Ovary (tissue), 9 donors: ENCODE results near the gene HYDIN. TPM values are rescaled to one million over a fixed set of nuclear protein-coding genes. Genes with fewer than 3 reads are reported as not detected.

Source experiments
- DNase-seq, 5 donors: peaks; one replicate each; pipeline ENCODE4 v3.0.0-alpha.2; 2019 to 2020
- H3K27ac ChIP-seq, 2 donors: fragments of 200-600 bp; one replicate each; pipeline versions ENCODE4 v1.5.1 to v1.8.0; 2019 to 2022
- H3K27me3 ChIP-seq: fragments of 200-600 bp; one replicate; pipeline ENCODE4 v1.8.0; 2022
- H3K36me3 ChIP-seq: fragments of 200-600 bp; sonication (generic); one replicate; pipeline ENCODE4 v1.5.1; 2019
- H3K4me1 ChIP-seq: one replicate; pipeline ENCODE4 v1.8.1; 2013; ENCODE audit warnings: mild to moderate bottlenecking, moderate library complexity; ENCODE audit not compliant: insufficient read depth
- H3K4me3 ChIP-seq: fragments of 200-600 bp; sonication (generic); one replicate; pipeline ENCODE4 v1.5.1; 2017
- H3K9me3 ChIP-seq, 2 donors: fragments of 200-600 bp in 1 of 2; sonication (generic) in 1 of 2; one replicate each; pipeline versions ENCODE4 v1.5.1 to v1.8.1; 2013 to 2019; ENCODE audit warnings: mild to moderate bottlenecking in 1 of 2, moderate library complexity in 1 of 2
- EP300 ChIP-seq: sonication (generic); formaldehyde crosslinking; IDR thresholded peaks from one replicate; pipeline ENCODE4 v1.6.1; 2017; ENCODE audit warnings: antibody characterized with exemption
- POLR2A ChIP-seq: fragments of 450-650 bp; IDR thresholded peaks from one replicate; pipeline ENCODE4 v1.6.1; 2017; ENCODE audit warnings: antibody characterized with exemption, mild to moderate bottlenecking, moderate library complexity
- WGBS, 3 donors: extraction: QIAGEN DNeasy Blood & Tissue Kit in 1 of 3; methylation state at CpG; one replicate each; pipeline versions ENCODE4 v1.1.5 to v1.1.7; 2013 to 2017; 5-methylcytosine and 5-hydroxymethylcytosine counted together
- intact Hi-C, 4 donors: fragments of 100-400 bp; cut with DNase I; formaldehyde crosslinking; loops; one replicate each; pipeline versions ENCODE4 v1.11.0 to v1.15.1; 2022 to 2023
- polyA plus RNA-seq, 2 donors: library from polyadenylated mRNA; stranded (reverse); fragments of 200-250 nt in 1 of 2; fragments of 350-450 nt in 1 of 2; fragmentation: Illumina TruSeq in 1 of 2; extraction: RNeasy Lipid Tissue Mini Kit (QIAGEN cat#74804) in 1 of 2; gene quantifications; one replicate each; pipeline ENCODE4 v1.2.3, GENCODE V29; 2013 to 2014
- total RNA-seq, 7 donors: library from RNA; depleted of rRNA in 2 of 7; stranded (reverse); fragments of >200 nt in 2 of 7; fragmentation: NEBNext Ultra II Directional in 3 of 7; extraction: Animal tissue kit (Norgen Biotek cat#: 25700) in 3 of 7; gene quantifications; one replicate each; pipeline versions ENCODE4 v1.1.0 to v1.2.4, GENCODE V29; 2016 to 2023
- TF ChIP-seq, protein P1 (sequence below), 3 donors: fragments of 450-650 bp in 2 of 3; fragments of 200-600 bp in 1 of 3; IDR thresholded peaks; one replicate each; pipeline versions ENCODE4 v1.5.1 to v1.8.0; 2016 to 2022; ENCODE audit warnings: antibody characterized with exemption in 3 of 3, mild to moderate bottlenecking in 1 of 3
- donor health status: DM: no; HTN: no; CAD: no; lungs with moderate emphysema.
- donor health status: DM: no; HTN: no; CAD: no.
- donor health status: Bipolar disorder and iron deficiency.
- donor health status: DM: yes; HTN: yes; CAD: no.
- donor health status: DM: no; HTN: no; CAD: no.
- donor health status: DM: yes; HTN: yes; CAD: no.

The HYDIN gene
- total and polyA plus RNA-seq, 9 donors, result 0.39 to 59.4 (median 4.4) TPM

DNA sequence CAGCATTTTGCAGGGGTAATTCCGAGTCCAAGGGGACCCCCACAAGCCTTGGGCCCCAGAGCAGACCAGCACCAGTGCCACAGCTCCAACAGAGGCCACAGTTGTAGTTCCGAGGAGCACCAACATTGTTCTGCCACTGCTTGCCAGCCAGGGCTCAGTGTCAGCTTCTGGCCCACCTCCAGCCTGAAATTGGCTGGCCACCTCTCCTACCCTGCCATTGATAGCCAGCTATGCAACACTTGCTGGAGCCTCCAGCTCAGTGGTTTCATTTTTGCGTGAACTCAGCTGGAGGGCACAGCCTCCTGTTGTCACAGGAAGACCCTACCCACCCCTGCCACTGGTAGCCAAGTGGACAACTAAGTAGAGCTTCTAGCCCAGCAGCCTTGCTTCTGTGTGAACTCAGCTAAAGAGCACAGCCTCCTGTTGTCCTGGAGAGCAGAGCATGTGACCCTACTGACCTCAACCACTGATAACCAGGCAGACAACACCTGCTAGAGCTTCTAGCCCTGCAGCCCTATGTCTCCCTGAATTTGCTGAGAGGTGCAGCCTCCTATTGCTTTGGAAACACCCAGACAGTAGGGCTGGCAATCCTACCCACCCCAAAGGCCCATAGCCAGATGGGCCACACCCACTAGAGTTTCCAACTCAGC is 24.9 kb downstream of the HYDIN start:
- H3K9me3 ChIP-seq, result no peaks in the 10 kb centered on the region
- H3K36me3 ChIP-seq, result no peaks in the 10 kb centered on the region
- H3K4me3 ChIP-seq, result no peak overlapping the region
- H3K27me3 ChIP-seq, result no peaks in the 10 kb centered on the region
- intact Hi-C loops, result no loop called here
- WGBS, 3 donors, result 70 to 76% (median 74%) methylated on average over 3 of the region's 3 CpGs
- no peak for TF ChIP-seq POLR2A
- TF ChIP-seq, protein P1, sequence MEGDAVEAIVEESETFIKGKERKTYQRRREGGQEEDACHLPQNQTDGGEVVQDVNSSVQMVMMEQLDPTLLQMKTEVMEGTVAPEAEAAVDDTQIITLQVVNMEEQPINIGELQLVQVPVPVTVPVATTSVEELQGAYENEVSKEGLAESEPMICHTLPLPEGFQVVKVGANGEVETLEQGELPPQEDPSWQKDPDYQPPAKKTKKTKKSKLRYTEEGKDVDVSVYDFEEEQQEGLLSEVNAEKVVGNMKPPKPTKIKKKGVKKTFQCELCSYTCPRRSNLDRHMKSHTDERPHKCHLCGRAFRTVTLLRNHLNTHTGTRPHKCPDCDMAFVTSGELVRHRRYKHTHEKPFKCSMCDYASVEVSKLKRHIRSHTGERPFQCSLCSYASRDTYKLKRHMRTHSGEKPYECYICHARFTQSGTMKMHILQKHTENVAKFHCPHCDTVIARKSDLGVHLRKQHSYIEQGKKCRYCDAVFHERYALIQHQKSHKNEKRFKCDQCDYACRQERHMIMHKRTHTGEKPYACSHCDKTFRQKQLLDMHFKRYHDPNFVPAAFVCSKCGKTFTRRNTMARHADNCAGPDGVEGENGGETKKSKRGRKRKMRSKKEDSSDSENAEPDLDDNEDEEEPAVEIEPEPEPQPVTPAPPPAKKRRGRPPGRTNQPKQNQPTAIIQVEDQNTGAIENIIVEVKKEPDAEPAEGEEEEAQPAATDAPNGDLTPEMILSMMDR (IDR thresholded peaks at IDR 0.05), result no peak
- no peak for TF ChIP-seq EP300
- DNase-seq, result no peak
- H3K27ac ChIP-seq, result no peak overlapping the region
- H3K4me1 ChIP-seq, result no peaks in the 10 kb centered on the region

DNA sequence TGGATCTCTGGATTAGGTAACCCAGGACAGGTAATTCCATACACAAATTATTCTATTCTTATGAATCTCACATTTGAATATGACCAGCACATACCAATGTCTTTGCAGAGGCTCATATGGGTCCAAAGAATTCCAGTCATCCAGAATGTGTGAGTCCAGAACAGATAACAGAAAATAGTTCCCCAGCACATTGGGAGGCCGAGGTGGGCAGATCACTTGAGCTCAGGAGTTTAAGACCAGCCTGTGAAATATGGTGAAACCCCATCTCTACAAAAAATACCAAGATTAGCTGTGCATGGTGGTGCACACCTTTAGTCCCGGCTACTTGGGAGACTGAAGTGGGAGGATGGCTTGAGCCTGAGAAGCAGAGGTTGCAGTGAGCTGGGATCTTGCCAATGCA is 26.9 kb downstream of the HYDIN start:
- H3K27ac ChIP-seq, result no peak overlapping the region
- intact Hi-C loops, result no loop called here
- WGBS, 3 donors, result 73 to 96% (median 80%) methylated on average over 2 of the region's 2 CpGs

DNA sequence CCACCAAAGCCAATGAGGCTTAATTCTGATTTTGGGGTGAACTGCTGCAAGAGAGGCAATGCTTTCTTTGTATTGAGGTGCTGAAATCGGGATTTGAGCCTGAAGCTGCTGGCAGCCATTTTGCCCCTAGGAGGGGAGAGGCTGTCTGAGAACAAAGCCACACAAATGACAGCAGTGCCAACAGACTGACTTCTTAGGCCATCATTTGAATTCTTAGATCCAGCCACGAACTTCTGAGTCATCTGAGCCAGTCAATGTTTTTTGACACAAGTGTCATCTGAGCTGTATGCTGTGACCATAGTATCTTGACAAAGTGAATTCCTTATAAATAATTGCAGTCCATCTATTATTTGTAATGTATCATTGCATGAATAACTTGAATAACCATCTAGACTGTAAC is 29.0 kb downstream of the HYDIN start:
- H3K27ac ChIP-seq, result no peak overlapping the region
- no peaks in the 10 kb centered on the region for H3K27me3 ChIP-seq
- no peaks in the 10 kb centered on the region for H3K36me3 ChIP-seq
- no peak overlapping the region for H3K4me3 ChIP-seq
- intact Hi-C loops, result no loop called here
- 40 to 59% (median 55%) methylated on average over 2 of the region's 2 CpGs for whole genome bisulfite sequencing, 3 donors
- DNase-seq, result no peak
- TF ChIP-seq, protein P1 (IDR thresholded peaks at IDR 0.05), result no peak
- no peak for TF ChIP-seq POLR2A
- TF ChIP-seq EP300, result no peak
- H3K9me3 ChIP-seq, result no peaks in the 10 kb centered on the region
- no peaks in the 10 kb centered on the region for H3K4me1 ChIP-seq

More for the DNA sequence above, 26.9 kb downstream of the HYDIN start:
- no peak for DNase-seq
- H3K4me3 ChIP-seq, result no peak overlapping the region
- TF ChIP-seq EP300, result no peak
- no peak for TF ChIP-seq POLR2A
- TF ChIP-seq, protein P1 (IDR thresholded peaks at IDR 0.05), result no peak
- no peaks in the 10 kb centered on the region for H3K27me3 ChIP-seq
- no peaks in the 10 kb centered on the region for H3K36me3 ChIP-seq
- no peaks in the 10 kb centered on the region for H3K4me1 ChIP-seq
- H3K9me3 ChIP-seq, result no peaks in the 10 kb centered on the region

DNA sequence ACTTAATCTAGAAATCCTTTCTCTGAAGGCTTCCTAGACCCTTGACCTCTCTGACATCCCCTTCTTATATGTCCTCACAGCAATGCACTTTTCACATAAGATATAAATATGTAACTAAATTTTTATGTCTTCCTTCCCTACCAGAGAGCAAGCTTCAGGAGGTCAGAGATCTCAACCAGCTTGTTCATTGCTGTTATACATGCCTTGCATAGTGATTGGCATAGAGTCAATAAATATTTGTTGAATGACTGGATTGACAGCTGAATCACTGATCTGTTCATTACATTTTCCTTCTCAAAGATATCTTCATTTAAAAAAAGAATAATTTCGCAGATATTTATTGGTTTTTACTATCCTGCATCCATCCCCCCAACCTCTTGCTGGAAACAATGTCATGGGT is 29.5 kb downstream of the HYDIN start:
- no peak overlapping the region for H3K4me3 ChIP-seq
- DNase-seq, result no peak
- H3K36me3 ChIP-seq, result no peaks in the 10 kb centered on the region
- H3K4me1 ChIP-seq, result no peaks in the 10 kb centered on the region
- intact Hi-C loops, result no loop called here
- no peak overlapping the region for H3K27ac ChIP-seq
- no peaks in the 10 kb centered on the region for H3K27me3 ChIP-seq
- WGBS, 3 donors, result 71 to 89% (median 86%) methylated on average over 1 of the region's 1 CpG
- TF ChIP-seq EP300 (no peak), POLR2A (no peak)
- TF ChIP-seq, protein P1 (IDR thresholded peaks at IDR 0.05), result no peak
- no peaks in the 10 kb centered on the region for H3K9me3 ChIP-seq
